HL-60 (cell line): ENCODE results near the gene TRMT112.

Experiments used
- DNase-seq, 2 experiments: peaks; one replicate each; pipeline ENCODE4 v3.0.0-alpha.2; 2010 to 2020; ENCODE audit warnings: low read depth in 1 of 2, low spot score in 1 of 2
- H3K27ac ChIP-seq: fragments of 250-450 bp; sonication (Bioruptor Pico); replicated peaks from 2 replicates; pipeline ENCODE4 v1.5.1; 2020; ENCODE audit warnings: mild to moderate bottlenecking, moderate library complexity
- H3K27me3 ChIP-seq: fragments of 250-450 bp; sonication (Bioruptor Pico); 2 replicates; pipeline ENCODE4 v1.5.1; 2021; ENCODE audit warnings: mild to moderate bottlenecking, moderate library complexity; ENCODE audit not compliant: insufficient read depth, poor library complexity, severe bottlenecking
- H3K4me3 ChIP-seq: replicated peaks from 2 replicates; pipeline ENCODE4 v1.5.1; 2011; ENCODE audit warnings: mild to moderate bottlenecking, control low read depth, low read length; ENCODE audit not compliant: insufficient read depth
- GABPA ChIP-seq: IDR thresholded peaks from 2 replicates; pipeline ENCODE4 v1.6.1; 2012; ENCODE audit warnings: low read depth
- POLR2AphosphoS5 ChIP-seq: IDR thresholded peaks from 2 replicates; pipeline ENCODE4 v1.6.1; 2012; ENCODE audit warnings: low read depth
- SPI1 ChIP-seq: IDR thresholded peaks from 2 replicates; pipeline ENCODE4 v1.6.1; 2012; ENCODE audit warnings: low read depth, mild to moderate bottlenecking, borderline replicate concordance
- TF ChIP-seq, protein P1 (sequence below): IDR thresholded peaks from 2 replicates; pipeline ENCODE4 v1.6.1; 2012; ENCODE audit warnings: low read depth; ENCODE audit not compliant: insufficient replicate concordance
- TF ChIP-seq, protein P2 (sequence below): IDR thresholded peaks from one replicate; pipeline ENCODE4 v1.5.1; 2011; ENCODE audit warnings: low read length, control low read depth, inconsistent platforms; ENCODE audit not compliant: insufficient read depth

The TRMT112 gene

DNA sequence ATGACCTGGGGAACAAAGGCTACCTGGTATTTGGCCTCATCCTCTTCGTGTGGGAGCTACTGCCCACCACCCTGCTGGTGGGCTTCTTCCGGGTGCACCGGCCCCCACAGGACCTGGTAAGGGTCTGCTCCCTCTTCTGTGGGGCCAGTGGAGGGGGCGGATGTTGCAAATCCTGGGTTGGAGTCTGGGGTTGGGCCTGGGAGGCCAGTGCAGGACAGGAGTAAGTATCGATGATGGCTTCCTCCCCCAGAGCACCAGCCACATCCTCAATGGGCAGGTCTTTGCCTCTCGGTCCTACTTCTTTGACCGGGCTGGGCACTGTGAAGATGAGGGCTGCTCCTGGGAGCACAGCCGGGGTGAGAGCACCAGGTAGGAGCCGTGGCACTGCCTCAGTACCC is 29.0 kb downstream of the TRMT112 start:
- no peak overlapping the region for H3K4me3 ChIP-seq
- DNase-seq, result no peak
- H3K27me3 ChIP-seq, result peaks cover 25% of the 10 kb centered on the region
- no peak overlapping the region for H3K27ac ChIP-seq
- TF ChIP-seq, protein P1, sequence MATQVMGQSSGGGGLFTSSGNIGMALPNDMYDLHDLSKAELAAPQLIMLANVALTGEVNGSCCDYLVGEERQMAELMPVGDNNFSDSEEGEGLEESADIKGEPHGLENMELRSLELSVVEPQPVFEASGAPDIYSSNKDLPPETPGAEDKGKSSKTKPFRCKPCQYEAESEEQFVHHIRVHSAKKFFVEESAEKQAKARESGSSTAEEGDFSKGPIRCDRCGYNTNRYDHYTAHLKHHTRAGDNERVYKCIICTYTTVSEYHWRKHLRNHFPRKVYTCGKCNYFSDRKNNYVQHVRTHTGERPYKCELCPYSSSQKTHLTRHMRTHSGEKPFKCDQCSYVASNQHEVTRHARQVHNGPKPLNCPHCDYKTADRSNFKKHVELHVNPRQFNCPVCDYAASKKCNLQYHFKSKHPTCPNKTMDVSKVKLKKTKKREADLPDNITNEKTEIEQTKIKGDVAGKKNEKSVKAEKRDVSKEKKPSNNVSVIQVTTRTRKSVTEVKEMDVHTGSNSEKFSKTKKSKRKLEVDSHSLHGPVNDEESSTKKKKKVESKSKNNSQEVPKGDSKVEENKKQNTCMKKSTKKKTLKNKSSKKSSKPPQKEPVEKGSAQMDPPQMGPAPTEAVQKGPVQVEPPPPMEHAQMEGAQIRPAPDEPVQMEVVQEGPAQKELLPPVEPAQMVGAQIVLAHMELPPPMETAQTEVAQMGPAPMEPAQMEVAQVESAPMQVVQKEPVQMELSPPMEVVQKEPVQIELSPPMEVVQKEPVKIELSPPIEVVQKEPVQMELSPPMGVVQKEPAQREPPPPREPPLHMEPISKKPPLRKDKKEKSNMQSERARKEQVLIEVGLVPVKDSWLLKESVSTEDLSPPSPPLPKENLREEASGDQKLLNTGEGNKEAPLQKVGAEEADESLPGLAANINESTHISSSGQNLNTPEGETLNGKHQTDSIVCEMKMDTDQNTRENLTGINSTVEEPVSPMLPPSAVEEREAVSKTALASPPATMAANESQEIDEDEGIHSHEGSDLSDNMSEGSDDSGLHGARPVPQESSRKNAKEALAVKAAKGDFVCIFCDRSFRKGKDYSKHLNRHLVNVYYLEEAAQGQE, result no peak
- no peak for TF ChIP-seq POLR2AphosphoS5
- TF ChIP-seq GABPA, result no peak

DNA sequence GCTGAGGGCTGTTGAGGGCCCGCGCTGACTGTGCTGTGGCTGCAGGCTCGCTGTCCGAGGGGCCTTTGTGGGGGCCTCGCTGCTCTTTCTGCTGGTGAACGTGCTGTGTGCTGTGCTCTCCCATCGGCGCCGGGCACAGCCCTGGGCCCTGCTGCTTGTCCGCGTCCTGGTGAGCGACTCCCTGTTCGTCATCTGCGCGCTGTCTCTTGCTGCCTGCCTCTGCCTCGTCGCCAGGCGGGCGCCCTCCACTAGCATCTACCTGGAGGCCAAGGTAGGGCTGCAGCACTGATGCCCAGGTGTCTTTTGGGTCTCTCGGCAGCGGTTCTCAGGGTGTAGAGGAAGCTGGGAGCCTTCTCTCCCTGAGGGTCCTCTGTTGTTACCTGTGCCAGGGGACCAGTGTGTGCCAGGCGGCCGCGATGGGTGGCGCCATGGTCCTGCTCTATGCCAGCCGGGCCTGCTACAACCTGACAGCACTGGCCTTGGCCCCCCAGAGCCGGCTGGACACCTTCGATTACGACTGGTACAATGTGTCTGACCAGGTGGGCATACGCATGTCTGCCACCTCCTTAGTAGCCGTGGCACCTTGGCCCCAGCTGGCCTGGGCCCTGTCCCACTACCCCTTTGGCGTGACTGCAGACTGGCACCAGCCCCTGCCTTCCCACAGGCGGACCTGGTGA is 29.5 kb downstream of the TRMT112 start:
- TF ChIP-seq SPI1, result no peak
- TF ChIP-seq POLR2AphosphoS5, result no peak
- TF ChIP-seq GABPA, result no peak
- TF ChIP-seq, protein P1, result no peak
- TF ChIP-seq, protein P2, sequence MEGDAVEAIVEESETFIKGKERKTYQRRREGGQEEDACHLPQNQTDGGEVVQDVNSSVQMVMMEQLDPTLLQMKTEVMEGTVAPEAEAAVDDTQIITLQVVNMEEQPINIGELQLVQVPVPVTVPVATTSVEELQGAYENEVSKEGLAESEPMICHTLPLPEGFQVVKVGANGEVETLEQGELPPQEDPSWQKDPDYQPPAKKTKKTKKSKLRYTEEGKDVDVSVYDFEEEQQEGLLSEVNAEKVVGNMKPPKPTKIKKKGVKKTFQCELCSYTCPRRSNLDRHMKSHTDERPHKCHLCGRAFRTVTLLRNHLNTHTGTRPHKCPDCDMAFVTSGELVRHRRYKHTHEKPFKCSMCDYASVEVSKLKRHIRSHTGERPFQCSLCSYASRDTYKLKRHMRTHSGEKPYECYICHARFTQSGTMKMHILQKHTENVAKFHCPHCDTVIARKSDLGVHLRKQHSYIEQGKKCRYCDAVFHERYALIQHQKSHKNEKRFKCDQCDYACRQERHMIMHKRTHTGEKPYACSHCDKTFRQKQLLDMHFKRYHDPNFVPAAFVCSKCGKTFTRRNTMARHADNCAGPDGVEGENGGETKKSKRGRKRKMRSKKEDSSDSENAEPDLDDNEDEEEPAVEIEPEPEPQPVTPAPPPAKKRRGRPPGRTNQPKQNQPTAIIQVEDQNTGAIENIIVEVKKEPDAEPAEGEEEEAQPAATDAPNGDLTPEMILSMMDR, result no peak
- Histone ChIP-seq H3K27ac (no peak overlapping the region), H3K4me3 (no peak overlapping the region), H3K27me3 (peaks cover 20% of the 10 kb centered on the region)
- DNase-seq, result no peak

DNA sequence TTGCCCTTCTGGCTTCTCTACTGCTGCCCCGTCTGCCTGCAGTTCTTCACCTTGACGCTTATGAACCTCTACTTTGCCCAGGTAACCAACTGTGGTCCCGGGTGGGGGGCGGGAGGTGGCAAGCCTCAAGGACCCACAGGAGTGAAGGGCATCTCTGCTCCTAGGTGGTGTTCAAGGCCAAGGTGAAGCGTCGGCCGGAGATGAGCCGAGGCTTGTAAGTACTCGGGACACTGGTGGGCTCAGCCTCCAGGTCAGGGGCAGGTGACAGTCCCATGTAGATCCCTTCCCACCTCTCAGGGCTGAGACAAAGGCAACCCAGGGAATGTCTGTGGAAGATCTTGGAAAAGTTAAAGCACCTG is 30.6 kb downstream of the TRMT112 start:
- Histone ChIP-seq H3K27ac (no peak overlapping the region), H3K27me3 (peaks cover 12% of the 10 kb centered on the region), H3K4me3 (no peak overlapping the region)
- TF ChIP-seq GABPA (no peak), POLR2AphosphoS5 (no peak), SPI1 (no peak)
- TF ChIP-seq, protein P2, result no peak
- TF ChIP-seq, protein P1, result no peak
- no peak for DNase-seq
